B cell (primary cell): Measurements from ENCODE around the gene LRRC47.

ENCODE experiments used
- EZH2 ChIP-seq: IDR thresholded peaks from 2 replicates; pipeline ENCODE4 v1.6.1; 2012; ENCODE audit warnings: borderline replicate concordance, low read depth, mild to moderate bottlenecking, moderate library complexity, low read length; ENCODE audit not compliant: insufficient read depth, poor library complexity, severe bottlenecking
- TF ChIP-seq, protein P1 (sequence below): fragments of 200-600 bp; IDR thresholded peaks from one replicate; pipeline ENCODE4 v1.8.0; 2022; ENCODE audit warnings: antibody characterized with exemption, mild to moderate bottlenecking

DNA sequence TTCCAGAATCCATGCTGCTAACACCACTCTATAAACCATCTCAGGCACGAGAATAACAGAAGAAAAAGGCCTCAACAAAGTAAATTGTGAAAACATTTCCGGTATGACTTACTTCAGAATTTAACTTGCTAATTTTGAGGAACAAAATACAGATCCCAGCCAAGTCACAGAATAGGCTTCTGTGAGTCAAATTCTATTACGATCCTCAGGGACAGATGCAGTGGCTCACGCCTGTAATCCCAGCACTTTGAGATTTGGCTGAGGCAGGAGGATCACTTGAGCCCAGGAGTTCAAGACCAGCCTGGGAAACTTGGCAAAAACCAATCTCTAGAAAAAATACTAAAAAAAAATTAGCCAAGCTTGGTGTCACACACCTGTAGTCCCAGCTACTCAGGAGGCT lies 52.9 kb downstream of the LRRC47 start:
- TF ChIP-seq, protein P1, sequence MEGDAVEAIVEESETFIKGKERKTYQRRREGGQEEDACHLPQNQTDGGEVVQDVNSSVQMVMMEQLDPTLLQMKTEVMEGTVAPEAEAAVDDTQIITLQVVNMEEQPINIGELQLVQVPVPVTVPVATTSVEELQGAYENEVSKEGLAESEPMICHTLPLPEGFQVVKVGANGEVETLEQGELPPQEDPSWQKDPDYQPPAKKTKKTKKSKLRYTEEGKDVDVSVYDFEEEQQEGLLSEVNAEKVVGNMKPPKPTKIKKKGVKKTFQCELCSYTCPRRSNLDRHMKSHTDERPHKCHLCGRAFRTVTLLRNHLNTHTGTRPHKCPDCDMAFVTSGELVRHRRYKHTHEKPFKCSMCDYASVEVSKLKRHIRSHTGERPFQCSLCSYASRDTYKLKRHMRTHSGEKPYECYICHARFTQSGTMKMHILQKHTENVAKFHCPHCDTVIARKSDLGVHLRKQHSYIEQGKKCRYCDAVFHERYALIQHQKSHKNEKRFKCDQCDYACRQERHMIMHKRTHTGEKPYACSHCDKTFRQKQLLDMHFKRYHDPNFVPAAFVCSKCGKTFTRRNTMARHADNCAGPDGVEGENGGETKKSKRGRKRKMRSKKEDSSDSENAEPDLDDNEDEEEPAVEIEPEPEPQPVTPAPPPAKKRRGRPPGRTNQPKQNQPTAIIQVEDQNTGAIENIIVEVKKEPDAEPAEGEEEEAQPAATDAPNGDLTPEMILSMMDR: no peak
- no peak for TF ChIP-seq EZH2
